GM12875 (cell line): ENCODE data around the gene PSAP.

ENCODE experiments used
- H3K4me3 ChIP-seq: one replicate; pipeline ENCODE4 v1.5.1; 2011; ENCODE audit warnings: low read depth, low read length, control low read depth
- CTCF ChIP-seq: IDR thresholded peaks from 2 replicates; pipeline ENCODE4 v1.5.1; 2011; ENCODE audit warnings: low read depth, mild to moderate bottlenecking, control low read depth, inconsistent platforms, low read length, moderate library complexity, borderline replicate concordance; ENCODE audit not compliant: insufficient read depth

The PSAP gene

GRCh38 chr10:71840177-71840957 is 10.7 kb downstream of the PSAP start:
- no peak overlapping the region for H3K4me3 ChIP-seq
- TF ChIP-seq CTCF, result no peak

- no peak overlapping the region for H3K4me3 ChIP-seq
- no peak for TF ChIP-seq CTCF
These were observed 12.5 kb downstream of the PSAP start for GRCh38 chr10:71838264-71839211.

DNA sequence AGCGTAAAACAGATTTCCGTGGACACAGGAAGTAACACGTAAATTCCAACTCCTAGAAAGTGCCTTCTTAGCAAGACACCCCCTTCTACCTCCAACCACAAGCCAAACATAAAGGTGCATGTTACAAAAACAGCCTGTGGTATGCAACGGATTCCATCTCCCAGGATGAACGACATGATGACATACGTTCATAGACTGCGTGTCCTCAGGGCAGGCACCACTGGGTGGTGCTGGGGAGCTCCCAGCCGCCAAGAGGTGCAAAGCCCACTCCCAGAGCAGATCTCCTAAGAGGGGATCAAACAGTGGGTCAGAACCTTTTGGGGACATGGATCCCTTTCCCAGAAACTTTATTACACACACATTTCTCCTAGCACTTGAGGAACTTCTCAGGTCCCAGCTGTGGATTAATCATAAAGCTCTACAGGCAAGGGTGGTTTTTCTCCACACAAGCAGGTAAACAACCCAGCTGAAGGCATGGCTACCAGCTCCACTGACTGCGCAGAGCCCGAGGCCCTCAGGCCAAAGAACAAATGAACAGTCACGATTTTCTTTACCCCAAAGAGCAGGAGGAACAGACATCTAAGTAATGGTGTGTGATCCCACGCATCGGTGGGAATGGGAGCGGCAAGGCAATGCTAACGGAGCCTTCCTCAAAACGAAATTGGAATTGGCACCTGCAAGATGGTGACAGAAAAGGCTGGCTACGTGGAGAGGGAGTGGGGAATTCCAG is 13.8 kb downstream of the PSAP start:
- peak; percentile 79 for TF ChIP-seq CTCF
- H3K4me3 ChIP-seq, result no peak overlapping the region

DNA sequence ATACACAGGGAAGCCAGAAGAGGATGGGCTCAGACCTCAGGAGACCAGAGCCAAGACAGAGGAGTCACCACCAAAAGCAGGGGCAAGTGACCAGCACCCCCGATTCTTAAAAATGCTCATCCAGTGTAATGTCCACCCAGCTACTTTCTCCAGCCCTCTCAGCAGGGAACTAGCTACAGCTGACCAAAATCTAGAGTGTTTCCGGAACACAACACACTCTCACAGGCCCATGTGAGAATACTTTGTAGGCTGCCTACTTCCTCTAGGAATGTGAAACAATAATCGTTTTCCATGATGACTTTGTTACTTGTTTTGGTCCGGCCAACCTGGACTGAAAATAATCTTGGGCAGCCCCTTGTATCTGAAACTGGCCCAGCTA is 14.5 kb downstream of the PSAP start:
- no peak for TF ChIP-seq CTCF

GRCh38 chr10:71835671-71836595 is 15.1 kb downstream of the PSAP start:
- H3K4me3 ChIP-seq, result peak overlapping the region; percentile 28
- no peak for TF ChIP-seq CTCF

More for the DNA sequence above, 14.5 kb downstream of the PSAP start:
- H3K4me3 ChIP-seq, result peak overlapping the region; percentile 28

- no peak for TF ChIP-seq CTCF
- no peak overlapping the region for H3K4me3 ChIP-seq
These were observed 16.7 kb downstream of the PSAP start for GRCh38 chr10:71834343-71834674.
